ENCODE data around the gene EPHA1.
A peak's percentile ranks its signal among the peaks of the same experiment; 100 is the strongest.
"Not testable (repeated sequence)": the region's sequence is repeated elsewhere in the genome, so short reads cannot be mapped to it uniquely, and the experiment has no call there.

Gene EPHA1

DNA sequence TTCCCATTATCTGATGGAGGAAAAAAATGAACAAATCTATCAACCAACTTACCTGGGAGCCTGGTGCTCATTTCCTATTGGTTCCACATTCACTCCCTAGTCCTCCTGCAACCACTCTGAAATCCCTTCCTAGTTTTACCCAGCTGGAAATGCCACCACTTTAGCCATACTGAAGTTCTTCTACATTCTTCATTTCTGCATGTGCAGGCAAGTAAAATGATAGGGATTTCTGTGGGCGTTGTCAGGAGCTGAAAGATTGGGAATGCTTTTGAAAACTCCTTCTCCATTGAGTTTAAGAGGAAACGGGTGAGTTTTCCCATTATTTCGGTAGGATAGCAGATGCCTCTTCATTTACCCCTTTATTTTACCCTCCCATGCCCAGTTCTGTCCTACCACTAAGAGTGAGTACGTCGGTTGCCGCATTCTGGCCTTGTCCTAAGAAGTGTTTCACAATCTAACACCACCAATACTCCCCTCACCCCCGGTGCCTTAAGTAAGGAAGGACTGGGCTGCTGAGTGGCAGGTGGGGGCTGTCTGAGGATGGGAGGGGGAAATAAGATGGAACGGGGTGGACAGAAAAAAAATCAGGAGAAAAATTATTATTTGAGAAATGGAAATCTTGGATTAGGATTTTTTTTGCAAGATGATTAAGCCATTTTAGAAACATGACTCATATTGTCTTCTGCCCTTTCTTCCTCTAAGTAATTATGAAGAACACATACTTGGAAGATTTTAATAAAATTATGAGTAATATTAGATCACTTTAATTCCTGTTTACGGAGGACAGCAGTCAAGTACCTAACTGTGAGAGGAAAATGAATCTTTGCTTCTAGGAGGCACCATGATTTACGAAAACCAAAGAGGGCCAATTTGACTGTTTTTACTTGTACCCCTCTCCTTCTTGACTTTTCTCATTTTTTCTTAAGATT, 21.4 kb upstream of the EPHA1 start:
- DNase-seq (ENCODE audit: low spot score), result no peak

GRCh38 chr7:143426479-143427142, 18.0 kb upstream of the EPHA1 start:
- DNase-seq (ENCODE audit: low spot score), result no peak

- DNase-seq (ENCODE audit: low spot score), result not testable (repeated sequence)
These were observed 15.8 kb upstream of the EPHA1 start for GRCh38 chr7:143424476-143424875.

GRCh38 chr7:143422033-143422432, 13.4 kb upstream of the EPHA1 start:
- no peak for DNase-seq (ENCODE audit: low spot score)

DNA sequence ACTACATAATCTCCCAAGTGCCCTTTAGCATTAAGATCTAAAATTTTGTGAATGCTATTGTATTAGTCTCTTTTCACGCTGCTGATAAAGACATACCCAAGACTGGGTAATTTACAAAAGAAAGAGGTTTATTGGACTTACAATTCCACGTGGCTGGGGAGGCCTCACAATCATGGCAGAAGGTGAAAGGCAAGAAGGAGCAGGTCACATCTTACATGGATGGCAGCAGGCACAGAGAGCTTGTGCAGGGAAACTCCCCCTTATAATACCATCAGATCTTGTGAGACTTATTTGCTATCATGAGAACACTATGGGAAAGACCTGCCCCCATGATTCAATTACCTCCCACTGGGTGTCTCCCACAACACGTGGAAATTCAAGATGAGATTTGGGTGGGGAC, 12.0 kb upstream of the EPHA1 start:
- DNase-seq (ENCODE audit: low spot score), result not testable (repeated sequence)

DNA sequence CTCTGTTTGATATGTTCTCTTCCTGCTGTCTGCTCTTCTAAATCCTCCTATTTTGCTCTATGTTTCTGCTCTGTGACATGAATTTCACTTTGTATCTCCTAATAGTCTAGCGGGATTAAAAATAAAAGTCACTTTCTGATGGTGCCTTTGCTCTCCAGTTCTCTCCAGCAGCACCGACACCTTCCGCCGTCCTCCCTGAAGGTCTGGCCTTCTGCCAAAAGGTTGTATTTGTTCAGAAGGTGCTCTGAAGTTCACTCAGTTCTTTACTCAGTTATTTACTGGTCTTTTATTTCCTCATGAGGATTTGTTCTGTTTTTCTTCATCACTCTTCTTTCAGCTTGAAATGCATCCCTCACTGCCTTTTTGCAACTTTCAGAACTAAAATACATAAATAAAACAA, 11.2 kb upstream of the EPHA1 start:
- no peak for DNase-seq (ENCODE audit: low spot score)

- DNase-seq (ENCODE audit: low spot score), result no peak
These were observed 10.2 kb upstream of the EPHA1 start for GRCh38 chr7:143418681-143419458.

DNA sequence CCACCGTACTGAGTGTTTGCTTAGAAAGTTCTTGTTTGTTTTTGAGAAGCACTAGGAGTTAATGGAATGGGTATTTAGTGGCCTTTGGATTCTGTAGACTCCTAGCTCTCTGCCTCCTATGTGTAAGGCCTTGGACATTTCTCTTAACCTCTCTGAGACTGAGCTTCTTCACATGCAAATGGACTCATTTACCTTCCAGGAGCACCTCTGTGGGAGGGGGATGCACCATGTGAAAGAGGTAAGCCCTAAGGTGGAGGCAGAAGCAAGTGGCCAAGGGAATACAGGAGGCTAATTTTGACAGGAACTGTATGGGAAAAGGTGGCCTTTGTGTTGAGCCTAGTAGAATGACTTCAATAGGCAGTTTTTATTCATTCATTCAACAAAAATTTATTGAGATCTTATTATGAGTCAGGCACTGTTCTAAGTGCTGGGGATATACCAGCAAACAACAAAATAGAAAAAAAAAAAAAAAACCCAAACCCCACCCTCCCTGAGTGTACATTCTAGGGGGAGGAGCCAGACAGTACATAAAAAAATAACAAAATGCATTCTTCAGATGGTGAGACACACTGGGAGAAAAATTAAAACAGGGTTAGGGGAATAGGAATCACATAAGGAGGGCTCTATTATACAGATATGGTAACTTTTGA, 9.2 kb upstream of the EPHA1 start:
- no peak for DNase-seq (ENCODE audit: low spot score)

GRCh38 chr7:143416565-143417149, 8.0 kb upstream of the EPHA1 start:
- peak; percentile 68 for DNase-seq (ENCODE audit: low spot score)

- DNase-seq (ENCODE audit: low spot score), result no peak
These were observed 7.2 kb upstream of the EPHA1 start for GRCh38 chr7:143415742-143416397.

- not testable (repeated sequence) for DNase-seq (ENCODE audit: low spot score)
These were observed 6.6 kb upstream of the EPHA1 start for GRCh38 chr7:143415209-143415608.

DNA sequence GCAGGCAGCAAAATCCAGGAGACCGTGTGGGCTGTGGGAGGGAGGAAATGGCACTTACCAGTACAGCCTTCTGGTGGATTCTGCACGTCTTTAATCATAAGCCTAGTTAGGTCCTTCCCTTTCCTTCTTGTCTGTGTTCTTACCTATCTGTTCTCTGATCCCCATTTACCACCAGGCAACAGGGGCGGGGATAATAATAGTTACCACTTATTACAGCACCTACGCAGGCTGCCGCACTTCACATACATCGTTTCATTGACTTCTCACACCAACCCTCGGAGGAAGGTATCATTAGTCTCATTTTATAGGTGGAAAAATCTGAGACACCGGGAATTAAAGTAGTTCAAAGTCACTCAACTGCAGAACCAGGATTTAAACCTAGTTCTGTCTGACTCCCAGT, 4.5 kb upstream of the EPHA1 start:
- DNase-seq (ENCODE audit: low spot score), result no peak

GRCh38 chr7:143411976-143412708, 3.5 kb upstream of the EPHA1 start:
- DNase-seq (ENCODE audit: low spot score), result no peak

DNA sequence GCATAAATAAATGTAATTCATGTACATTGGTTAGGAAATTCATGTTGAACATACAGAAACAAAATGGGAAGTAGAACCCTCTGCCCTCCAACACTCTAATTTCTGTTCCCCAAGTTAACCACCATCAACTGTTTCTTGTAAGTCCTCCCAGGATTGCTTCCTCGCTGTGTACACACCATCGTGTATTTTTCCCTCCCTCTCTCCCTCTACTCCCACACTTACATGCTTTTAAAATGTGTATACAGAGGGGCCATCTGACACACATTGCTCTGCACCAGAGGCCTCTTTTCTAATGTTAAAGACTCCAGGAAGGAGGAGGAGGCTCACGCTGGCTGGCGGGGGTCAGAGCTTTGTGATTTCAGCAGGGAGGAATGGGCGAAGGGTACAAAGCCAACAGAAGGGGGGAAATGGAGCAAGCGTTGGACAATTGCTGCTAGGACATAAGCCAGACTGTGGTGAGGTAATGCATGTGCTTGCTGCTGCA, 1.9 kb upstream of the EPHA1 start:
- DNase-seq (ENCODE audit: low spot score), result no peak

- no peak for DNase-seq (ENCODE audit: low spot score)
These were observed 387 bp downstream of the EPHA1 start for GRCh38 chr7:143408252-143408685.

DNA sequence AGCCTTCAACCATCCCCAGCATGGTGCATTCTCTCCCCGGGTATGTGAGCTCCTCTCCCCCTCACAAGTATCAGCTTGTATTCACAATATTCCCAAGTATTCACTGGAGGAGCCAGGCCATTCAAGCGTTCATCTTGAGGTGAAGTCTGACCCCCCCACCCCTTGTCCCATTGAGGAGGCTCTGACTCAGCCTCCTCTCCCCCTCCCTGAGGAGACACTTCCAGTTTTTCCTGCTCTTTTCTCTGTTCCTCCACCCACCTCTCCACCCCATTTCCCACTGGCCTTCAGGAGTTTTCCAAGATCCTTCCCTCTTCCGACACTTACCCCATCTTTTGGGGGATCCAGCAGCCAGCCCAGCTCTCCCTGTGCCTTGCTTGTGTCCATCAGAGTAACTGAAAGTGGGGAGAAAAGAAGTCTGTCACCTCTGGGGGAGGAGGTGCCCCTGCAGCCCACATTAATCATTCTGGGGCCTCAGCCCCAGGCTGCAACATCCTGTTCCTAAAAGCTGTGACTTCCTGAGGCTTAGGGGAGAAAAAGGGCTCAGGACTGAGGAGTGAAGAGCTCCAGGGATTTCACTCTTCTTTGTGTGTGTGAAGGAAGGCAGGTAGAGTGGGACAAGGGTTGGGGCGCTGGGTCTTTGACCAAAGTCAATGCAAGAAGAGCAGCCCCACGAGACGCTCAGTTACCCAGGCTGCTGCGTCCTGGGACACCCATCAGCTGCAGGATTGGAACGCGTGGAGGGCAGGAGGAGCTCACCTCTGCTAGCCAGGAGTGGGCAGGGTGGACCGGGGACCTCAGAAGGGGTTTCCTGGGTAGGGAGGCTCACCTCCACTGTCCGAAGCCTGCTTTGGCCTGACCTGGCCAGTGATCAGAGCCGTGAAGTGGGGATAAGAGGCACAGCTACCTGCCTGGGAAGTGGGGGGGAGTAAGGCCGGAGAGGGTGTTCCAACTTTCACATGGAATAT, 1.1 kb downstream of the EPHA1 start:
- no peak for DNase-seq (ENCODE audit: low spot score)

DNA sequence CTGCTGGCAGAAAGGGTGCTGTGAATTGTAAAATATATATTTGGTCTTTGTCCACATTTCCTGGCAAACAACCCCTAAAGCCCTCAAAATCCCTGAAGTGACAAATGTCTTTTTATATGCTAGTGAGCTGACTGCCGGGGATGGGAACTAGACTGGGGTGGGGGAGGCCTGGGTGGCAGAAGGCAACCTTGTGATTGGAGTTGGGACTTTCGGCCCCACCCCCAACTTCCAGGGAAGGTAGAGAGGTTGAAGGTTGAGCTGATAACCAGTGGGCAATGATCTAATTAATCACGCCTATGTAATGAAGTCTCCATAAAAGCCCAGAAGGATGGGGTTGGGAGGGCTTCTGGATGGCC, 2.7 kb downstream of the EPHA1 start:
- no peak for DNase-seq (ENCODE audit: low spot score)

- DNase-seq (ENCODE audit: low spot score), result no peak
These were observed 3.3 kb downstream of the EPHA1 start for GRCh38 chr7:143405173-143406001.
